ENCODE data around the gene SLC16A10.
"Not testable (repeated sequence)": the region's sequence is repeated elsewhere in the genome, so short reads cannot be mapped to it uniquely, and the experiment has no call there.

SLC16A10 gene

GRCh38 chr6:111250791-111251354, 163.6 kb downstream of the SLC16A10 start:
- DNase-seq (ENCODE audit: low read depth), result no peak
- TF ChIP-seq CTCF (IDR thresholded peaks at IDR 0.05; ENCODE audit: insufficient read depth, low read depth, low read length, missing control alignments), result no peak

GRCh38 chr6:111252726-111253125, 165.4 kb downstream of the SLC16A10 start:
- no peak overlapping the region for H3K4me3 ChIP-seq (ENCODE audit: low read depth, low read length)
- no peak for DNase-seq (ENCODE audit: low read depth)
- TF ChIP-seq CTCF (IDR thresholded peaks at IDR 0.05; ENCODE audit: insufficient read depth, low read depth, low read length, missing control alignments), result no peak

More at GRCh38 chr6:111250791-111251354, 163.6 kb downstream of the SLC16A10 start:
- H3K4me3 ChIP-seq (ENCODE audit: low read depth, low read length), result no peak overlapping the region

- no peak overlapping the region for H3K4me3 ChIP-seq (ENCODE audit: low read depth, low read length)
Measured at GRCh38 chr6:111254004-111254778, 166.9 kb downstream of the SLC16A10 start.

GRCh38 chr6:111254779-111255166, 167.5 kb downstream of the SLC16A10 start:
- DNase-seq (ENCODE audit: low read depth), result no peak
- no peak for TF ChIP-seq CTCF (IDR thresholded peaks at IDR 0.05; ENCODE audit: insufficient read depth, low read depth, low read length, missing control alignments)
- H3K4me3 ChIP-seq (ENCODE audit: low read depth, low read length), result no peak overlapping the region

More at GRCh38 chr6:111254004-111254778, 166.9 kb downstream of the SLC16A10 start:
- DNase-seq (ENCODE audit: low read depth), result no peak
- no peak for TF ChIP-seq CTCF (IDR thresholded peaks at IDR 0.05; ENCODE audit: insufficient read depth, low read depth, low read length, missing control alignments)

- H3K4me3 ChIP-seq (ENCODE audit: low read depth, low read length); DNase-seq (ENCODE audit: low read depth): not testable (repeated sequence)
Measured at GRCh38 chr6:111255838-111256237, 168.5 kb downstream of the SLC16A10 start.

GRCh38 chr6:111256646-111257045, 169.3 kb downstream of the SLC16A10 start:
- no peak for DNase-seq (ENCODE audit: low read depth)
- no peak for TF ChIP-seq CTCF (IDR thresholded peaks at IDR 0.05; ENCODE audit: insufficient read depth, low read depth, low read length, missing control alignments)
- H3K4me3 ChIP-seq (ENCODE audit: low read depth, low read length), result no peak overlapping the region

GRCh38 chr6:111258010-111258409, 170.7 kb downstream of the SLC16A10 start:
- H3K4me3 ChIP-seq (ENCODE audit: low read depth, low read length), result no peak overlapping the region
- no peak for DNase-seq (ENCODE audit: low read depth)
- no peak for TF ChIP-seq CTCF (IDR thresholded peaks at IDR 0.05; ENCODE audit: insufficient read depth, low read depth, low read length, missing control alignments)
